GM18867 (cell line): ENCODE measurements around the gene OR52L1.

ENCODE experiments used
- ATAC-seq: cut with Tn5 transposase; IDR thresholded peaks from one replicate; pipeline ENCODE4 v1.9.1; 2021; ENCODE audit warnings: mild to moderate bottlenecking, moderate library complexity; ENCODE audit not compliant: unreplicated experiment

The OR52L1 gene

DNA sequence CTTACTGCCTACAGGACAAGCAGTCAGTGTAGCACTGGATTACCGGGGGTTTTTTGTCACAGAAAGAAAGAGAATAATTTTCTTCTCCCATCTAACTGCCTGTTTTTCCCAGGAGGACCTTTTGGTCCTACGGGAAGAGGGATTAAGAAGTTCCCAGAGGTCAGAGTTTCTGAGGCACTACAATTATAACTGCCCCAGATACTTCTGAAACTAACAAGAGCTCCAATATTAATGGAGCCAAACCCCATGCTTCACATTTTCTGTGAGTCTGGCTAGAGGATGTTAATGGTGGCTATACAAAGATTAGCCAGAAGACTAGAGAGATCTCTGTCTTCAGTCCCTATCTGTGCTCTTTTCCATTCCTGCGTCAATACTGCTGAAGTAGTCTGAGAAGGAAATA, 44.8 kb downstream of the OR52L1 start, which contains the start of gene OR56A3:
OR56A3 (plus strand) TSS at position 301 of the 400 bp plus-strand sequence. CDS start 5,096 bp downstream, outside the sequence.
- ATAC-seq: no peak

DNA sequence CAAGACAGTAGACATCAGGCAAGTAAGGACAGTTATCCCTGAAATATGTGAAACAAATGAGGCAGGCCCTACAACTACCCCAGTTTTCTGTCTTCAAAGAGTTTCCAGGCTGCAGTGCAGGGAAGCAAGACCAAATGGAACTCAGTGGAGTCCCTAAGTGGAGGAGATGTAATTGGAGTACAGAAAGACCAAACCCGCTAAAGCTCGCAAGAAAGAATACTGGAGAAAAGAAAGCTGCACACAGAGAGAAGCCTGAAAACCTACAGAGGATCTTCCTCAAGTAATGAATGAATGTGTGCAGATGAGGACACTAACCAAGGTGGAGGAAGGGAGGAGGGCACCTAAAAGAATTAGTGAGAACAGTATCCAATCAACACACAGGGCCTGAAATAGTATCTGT, 46.0 kb downstream of the OR52L1 start:
- no peak for ATAC-seq

DNA sequence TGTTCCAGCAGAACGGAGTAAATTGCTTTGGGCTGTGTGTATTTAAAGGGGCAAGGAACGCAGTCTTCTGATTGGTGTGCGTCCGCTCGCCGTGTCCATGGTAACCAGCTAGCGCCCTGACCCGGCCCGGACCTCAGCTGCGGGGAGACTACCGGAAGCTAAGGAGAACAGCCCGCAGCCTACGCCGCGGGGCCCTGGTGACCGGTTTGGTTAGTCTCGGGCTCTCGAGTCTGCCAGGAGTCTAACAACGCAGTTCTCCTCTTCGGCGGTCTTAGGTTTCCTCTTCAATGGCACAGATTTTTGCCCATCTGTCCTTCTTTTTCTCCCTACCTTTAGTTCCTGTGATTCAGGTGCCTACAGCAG, 48.2 kb downstream of the OR52L1 start:
- ATAC-seq: no peak

DNA sequence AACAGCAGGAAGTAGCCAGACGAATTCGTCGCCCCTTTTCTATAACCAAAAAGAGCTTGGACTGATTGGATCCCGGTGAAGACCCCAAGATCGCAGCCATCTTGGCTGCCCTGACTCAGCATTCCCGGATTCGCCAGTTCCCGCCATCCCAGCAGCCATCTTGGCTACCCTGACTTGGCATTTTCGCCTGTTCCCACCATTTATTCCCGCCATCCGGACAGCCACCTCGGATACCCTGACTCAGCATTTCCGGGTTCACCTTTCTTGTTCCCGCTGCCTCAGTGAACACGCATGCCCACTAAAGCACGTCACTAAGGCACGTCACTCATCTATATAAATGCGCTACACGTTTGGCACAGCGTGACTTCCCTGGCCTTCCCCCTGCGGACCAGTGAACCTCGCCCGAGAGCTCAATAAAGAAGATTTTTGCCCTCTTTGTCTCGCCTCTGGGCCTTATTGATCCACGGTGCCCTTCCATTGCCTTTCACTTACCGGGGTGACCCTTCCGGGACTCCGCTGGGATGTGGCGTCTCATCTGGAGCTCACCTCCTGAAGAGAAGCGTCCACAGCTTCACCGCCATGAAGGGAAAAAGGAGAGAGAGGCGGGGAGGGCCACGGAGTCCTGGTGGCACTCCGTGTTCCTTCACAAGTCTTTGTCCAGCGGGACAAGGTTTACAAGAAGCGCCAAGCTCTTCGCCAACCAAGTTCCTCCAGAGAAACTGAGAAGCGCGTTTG, 48.8 kb downstream of the OR52L1 start:
- no peak for ATAC-seq
